ENCODE measurements around the gene SLFN12L.

SLFN12L gene

DNA sequence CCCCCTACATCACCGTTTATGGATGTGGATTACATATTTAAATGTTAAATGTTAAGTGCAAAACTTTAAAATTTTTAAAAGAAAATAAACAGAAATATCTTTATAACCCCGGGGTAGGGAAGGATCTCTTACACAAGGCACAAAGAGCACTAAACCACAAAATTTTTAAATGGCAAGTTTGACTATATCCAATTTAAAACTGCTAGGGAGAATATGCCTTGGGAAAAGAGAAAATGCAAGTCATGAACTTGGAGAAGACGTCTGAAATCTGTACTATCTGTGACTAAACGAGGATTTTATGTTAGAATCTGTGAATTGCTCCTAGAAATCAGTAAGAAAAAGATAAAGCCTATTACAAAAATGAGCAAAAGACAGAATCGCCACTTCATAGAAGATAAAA lies 60.2 kb downstream of the SLFN12L start:
- no peak overlapping the region for H3K4me2 ChIP-seq (ENCODE audit: low read length)
- H3K9me2 ChIP-seq (ENCODE audit: low read depth, low read length): no peaks in the 10 kb centered on the region
- no peaks in the 10 kb centered on the region for H3K9me3 ChIP-seq (ENCODE audit: low read length)
- H3K4me3 ChIP-seq (ENCODE audit: low read depth, low read length, poor library complexity, severe bottlenecking): no peak overlapping the region
- no peaks in the 10 kb centered on the region for H3F3A ChIP-seq (ENCODE audit: insufficient read depth, low read length)
- H2AFZ ChIP-seq (ENCODE audit: low read length): no peak overlapping the region
- no peaks in the 10 kb centered on the region; the same call in 1 of the 2 replicates for H3K27me3 ChIP-seq (ENCODE audit: insufficient read depth, low read length)
- no peak overlapping the region for H3K9ac ChIP-seq (ENCODE audit: low read length)
- no peaks in the 10 kb centered on the region for H3K36me3 ChIP-seq (ENCODE audit: insufficient read depth, low read length)
- no peak for TF ChIP-seq EZH2 (IDR thresholded peaks at IDR 0.05; ENCODE audit: borderline replicate concordance, low read length)
- TF ChIP-seq, protein P1, sequence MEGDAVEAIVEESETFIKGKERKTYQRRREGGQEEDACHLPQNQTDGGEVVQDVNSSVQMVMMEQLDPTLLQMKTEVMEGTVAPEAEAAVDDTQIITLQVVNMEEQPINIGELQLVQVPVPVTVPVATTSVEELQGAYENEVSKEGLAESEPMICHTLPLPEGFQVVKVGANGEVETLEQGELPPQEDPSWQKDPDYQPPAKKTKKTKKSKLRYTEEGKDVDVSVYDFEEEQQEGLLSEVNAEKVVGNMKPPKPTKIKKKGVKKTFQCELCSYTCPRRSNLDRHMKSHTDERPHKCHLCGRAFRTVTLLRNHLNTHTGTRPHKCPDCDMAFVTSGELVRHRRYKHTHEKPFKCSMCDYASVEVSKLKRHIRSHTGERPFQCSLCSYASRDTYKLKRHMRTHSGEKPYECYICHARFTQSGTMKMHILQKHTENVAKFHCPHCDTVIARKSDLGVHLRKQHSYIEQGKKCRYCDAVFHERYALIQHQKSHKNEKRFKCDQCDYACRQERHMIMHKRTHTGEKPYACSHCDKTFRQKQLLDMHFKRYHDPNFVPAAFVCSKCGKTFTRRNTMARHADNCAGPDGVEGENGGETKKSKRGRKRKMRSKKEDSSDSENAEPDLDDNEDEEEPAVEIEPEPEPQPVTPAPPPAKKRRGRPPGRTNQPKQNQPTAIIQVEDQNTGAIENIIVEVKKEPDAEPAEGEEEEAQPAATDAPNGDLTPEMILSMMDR (IDR thresholded peaks at IDR 0.05; ENCODE audit: low read length): no peak
- H3K27ac ChIP-seq (ENCODE audit: low read depth, low read length, poor library complexity, severe bottlenecking): no peak overlapping the region
- H3K4me1 ChIP-seq (ENCODE audit: insufficient read depth, low read length, severe bottlenecking): no peaks in the 10 kb centered on the region
- H3K79me2 ChIP-seq (ENCODE audit: insufficient read depth, low read length): no peaks in the 10 kb centered on the region
- no peaks in the 10 kb centered on the region for H4K20me1 ChIP-seq (ENCODE audit: insufficient read depth, low read length)

DNA sequence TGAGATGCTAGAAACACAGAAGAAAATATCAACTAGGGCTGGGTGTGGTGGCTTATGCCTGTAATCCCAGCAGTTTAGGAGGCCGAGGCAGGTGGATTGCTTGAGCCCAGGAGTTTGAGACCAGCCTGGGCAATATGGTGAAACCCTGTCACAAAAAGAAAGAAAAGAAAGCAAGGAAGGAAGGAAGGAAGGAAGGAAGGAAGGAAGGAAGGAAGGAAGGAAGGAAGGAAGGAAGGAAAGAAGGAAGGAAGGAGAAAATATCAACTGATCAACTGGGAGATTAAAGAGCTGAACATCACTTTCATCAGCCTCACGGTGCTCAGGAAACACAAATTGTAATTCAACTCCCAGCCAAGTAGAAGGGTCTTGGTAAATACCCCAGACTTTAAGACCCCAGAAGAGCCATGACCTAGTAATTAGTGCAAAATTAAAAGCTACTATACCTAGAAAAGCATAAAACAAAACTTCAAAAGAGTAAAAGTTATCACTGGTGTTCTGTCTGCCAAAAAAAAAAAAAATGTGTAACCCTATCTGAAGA lies 61.1 kb downstream of the SLFN12L start:
- no peaks in the 10 kb centered on the region for H3K79me2 ChIP-seq (ENCODE audit: insufficient read depth, low read length)
- no peaks in the 10 kb centered on the region for H3K9me2 ChIP-seq (ENCODE audit: low read depth, low read length)
- TF ChIP-seq, protein P1 (IDR thresholded peaks at IDR 0.05; ENCODE audit: low read length): no peak
- TF ChIP-seq EZH2 (IDR thresholded peaks at IDR 0.05; ENCODE audit: borderline replicate concordance, low read length): no peak
- H3F3A ChIP-seq (ENCODE audit: insufficient read depth, low read length): no peaks in the 10 kb centered on the region
- H2AFZ ChIP-seq (ENCODE audit: low read length): no peak overlapping the region
- H4K20me1 ChIP-seq (ENCODE audit: insufficient read depth, low read length): no peaks in the 10 kb centered on the region
- H3K27ac ChIP-seq (ENCODE audit: low read depth, low read length, poor library complexity, severe bottlenecking): no peak overlapping the region
- no peak overlapping the region for H3K4me2 ChIP-seq (ENCODE audit: low read length)
- H3K9me3 ChIP-seq (ENCODE audit: low read length): no peaks in the 10 kb centered on the region
- H3K4me3 ChIP-seq (ENCODE audit: low read depth, low read length, poor library complexity, severe bottlenecking): no peak overlapping the region
- no peaks in the 10 kb centered on the region for H3K36me3 ChIP-seq (ENCODE audit: insufficient read depth, low read length)
- H3K27me3 ChIP-seq (ENCODE audit: insufficient read depth, low read length): no peaks in the 10 kb centered on the region
- no peaks in the 10 kb centered on the region for H3K4me1 ChIP-seq (ENCODE audit: insufficient read depth, low read length, severe bottlenecking)
- no peak overlapping the region for H3K9ac ChIP-seq (ENCODE audit: low read length)

DNA sequence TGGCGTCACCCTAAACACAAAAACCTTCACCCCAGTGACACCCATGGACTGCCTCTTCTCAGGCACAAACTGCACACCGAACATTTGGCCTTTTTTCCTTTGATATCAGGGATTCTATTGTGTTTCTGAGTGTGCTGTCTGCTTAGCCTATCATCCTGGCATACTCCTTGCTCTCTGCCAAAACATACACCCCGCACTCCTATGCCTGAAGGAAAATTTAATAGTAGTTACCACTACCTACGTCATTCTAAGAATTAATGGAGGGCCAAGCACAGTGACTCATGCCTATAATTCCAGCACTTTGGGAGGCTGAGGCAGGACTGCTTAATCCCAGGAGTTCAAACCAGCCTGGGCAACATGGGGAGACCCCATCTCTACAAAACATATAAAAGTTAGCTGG lies 69.0 kb downstream of the SLFN12L start:
- Histone ChIP-seq H3F3A (ENCODE audit: insufficient read depth, low read length) (no peaks in the 10 kb centered on the region), H3K4me1 (ENCODE audit: insufficient read depth, low read length, severe bottlenecking) (no peaks in the 10 kb centered on the region), H3K27me3 (ENCODE audit: insufficient read depth, low read length) (no peaks in the 10 kb centered on the region), H3K9me2 (ENCODE audit: low read depth, low read length) (no peaks in the 10 kb centered on the region), H3K4me2 (ENCODE audit: low read length) (no peak overlapping the region), H3K9ac (ENCODE audit: low read length) (no peak overlapping the region), H3K4me3 (ENCODE audit: low read depth, low read length, poor library complexity, severe bottlenecking) (no peak overlapping the region), H3K27ac (ENCODE audit: low read depth, low read length, poor library complexity, severe bottlenecking) (no peak overlapping the region), H3K9me3 (ENCODE audit: low read length) (no peaks in the 10 kb centered on the region), H4K20me1 (ENCODE audit: insufficient read depth, low read length) (no peaks in the 10 kb centered on the region), H2AFZ (ENCODE audit: low read length) (no peak overlapping the region), H3K79me2 (ENCODE audit: insufficient read depth, low read length) (no peaks in the 10 kb centered on the region), H3K36me3 (ENCODE audit: insufficient read depth, low read length) (no peaks in the 10 kb centered on the region)
- TF ChIP-seq, protein P1 (IDR thresholded peaks at IDR 0.05; ENCODE audit: low read length): no peak
- TF ChIP-seq EZH2 (IDR thresholded peaks at IDR 0.05; ENCODE audit: borderline replicate concordance, low read length): no peak
